ENCODE results near the gene STPG3. TPM values are rescaled to one million over a fixed set of nuclear protein-coding genes. Genes with fewer than 3 reads are reported as not detected.

STPG3 gene
- total and polyA plus RNA-seq, 9 of the 15 experiments (the other 6 are each of a cell fraction or from before 2014, with no cell fraction given), result not detected

- no peak for ATAC-seq
Observed at GRCh38 chr9:137293482-137294090, 42.5 kb downstream of the STPG3 start.

More at GRCh38 chr9:137293482-137294090, 42.5 kb downstream of the STPG3 start:
- Histone ChIP-seq H3K9me3 (replicated peaks; ENCODE audit: control insufficient read depth, insufficient read depth, low read depth, low read length) (0 out of 2 replicates have a peak, but pooled peaks cover 1% of the 10 kb centered on the region), H2AFZ (ENCODE audit: low read depth, low read length) (peak overlapping the region; percentile 74), H3K27ac (ENCODE audit: extremely low read depth, low read depth, low read length) (no peak overlapping the region), H3K27me3 (ENCODE audit: control insufficient read depth in 2 of 2, insufficient read depth in 2 of 2, low read length in 2 of 2) (no peaks in the 10 kb centered on the region), H3K36me3 (ENCODE audit: control insufficient read depth, insufficient read depth, low read length) (peaks cover 5% of the 10 kb centered on the region; the same call in 1 of the 3 replicates), H3K4me3 (no peak overlapping the region), H3K79me2 (ENCODE audit: control insufficient read depth, insufficient read depth, low read length) (no peaks in the 10 kb centered on the region), H3K9me1 (ENCODE audit: control insufficient read depth, insufficient read depth, low read length) (no peaks in the 10 kb centered on the region), H3K9ac (ENCODE audit: insufficient read depth in 1 of 2, low read depth in 2 of 2, low read length in 2 of 2) (no peak overlapping the region), H3K4me1 (replicated peaks in 1 of 2; ENCODE audit: control insufficient read depth in 2 of 2, insufficient read depth in 2 of 2, low read length in 2 of 2) (peaks cover 9 to 41% of the 10 kb centered on the region in 2 experiments; a peak in 4 of 5 replicates), H3K4me2 (ENCODE audit: insufficient read depth, low read length) (0 out of 2 replicates have a peak overlapping the region, but pooled peaks have one; percentile 3), H4K20me1 (replicated peaks; ENCODE audit: control insufficient read depth, insufficient read depth, low read length) (no peaks in the 10 kb centered on the region; the same call in 1 of the 2 replicates)
- intact Hi-C loops (cut with micrococcal nuclease), result no loop called here
- no peak for DNase-seq (ENCODE audit: extremely low read depth in 1 of 4, low spot score in 3 of 4)
- 83% methylated on average over 26 of the region's 29 CpGs for WGBS (ENCODE audit: insufficient coverage, low coverage, missing lambda C conversion rate)
- no TSS peak for BruUV-seq (replicated peaks)
- ChIA-PET POLR2A (interaction anchor here (0.7 kb wide), 1 partner anchor 244 kb away, joined by 3 read pairs; no protein-coding TSS in a partner anchor), CTCF (ENCODE audit: low intra/inter-chr PET ratio) (no interaction called here)
- in situ Hi-C loops (cut with MboI), result loop anchor here (5.0 kb wide), 1 partner anchor 234 kb away; no protein-coding TSS in a partner anchor
- FAIRE-seq, result no peak
- TF ChIP-seq USF1 (CRISPR knock-in tag; IDR thresholded peaks at IDR 0.05) (no peak), RBM22 (IDR thresholded peaks at IDR 0.05; ENCODE audit: low read depth, low read length, poor library complexity, severe bottlenecking) (no peak), ZNF277 (CRISPR knock-in tag; IDR thresholded peaks at IDR 0.05; ENCODE audit: borderline replicate concordance) (no peak)
